GM19438 (cell line): ENCODE measurements around the gene CD248.
A peak's percentile ranks its signal among the peaks of the same experiment; 100 is the strongest.
"Not testable (repeated sequence)": the region's sequence is repeated elsewhere in the genome, so short reads cannot be mapped to it uniquely, and the experiment has no call there.

Experiments used
- ATAC-seq: cut with Tn5 transposase; IDR thresholded peaks from one replicate; pipeline ENCODE4 v1.9.1; 2021; ENCODE audit warnings: low read depth; ENCODE audit not compliant: unreplicated experiment

The CD248 gene

DNA sequence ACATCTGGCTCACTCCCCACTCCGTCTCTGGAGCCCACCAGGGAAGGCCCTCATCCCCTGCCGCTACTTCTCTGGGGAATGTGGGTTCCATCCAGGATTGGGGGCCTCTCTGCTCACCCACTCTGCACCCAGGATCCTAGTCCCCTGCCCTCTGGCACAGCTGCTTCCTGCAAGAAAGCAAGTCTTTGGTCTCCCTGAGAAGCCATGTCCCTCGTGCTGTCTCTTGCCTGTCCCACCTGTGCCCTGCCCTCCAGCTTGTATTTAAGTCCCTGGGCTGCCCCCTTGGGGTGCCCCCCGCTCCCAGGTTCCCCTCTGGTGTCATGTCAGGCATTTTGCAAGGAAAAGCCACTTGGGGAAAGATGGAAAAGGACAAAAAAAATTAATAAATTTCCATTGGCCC is 39.8 kb downstream of the CD248 start:
- not testable (repeated sequence) for ATAC-seq

DNA sequence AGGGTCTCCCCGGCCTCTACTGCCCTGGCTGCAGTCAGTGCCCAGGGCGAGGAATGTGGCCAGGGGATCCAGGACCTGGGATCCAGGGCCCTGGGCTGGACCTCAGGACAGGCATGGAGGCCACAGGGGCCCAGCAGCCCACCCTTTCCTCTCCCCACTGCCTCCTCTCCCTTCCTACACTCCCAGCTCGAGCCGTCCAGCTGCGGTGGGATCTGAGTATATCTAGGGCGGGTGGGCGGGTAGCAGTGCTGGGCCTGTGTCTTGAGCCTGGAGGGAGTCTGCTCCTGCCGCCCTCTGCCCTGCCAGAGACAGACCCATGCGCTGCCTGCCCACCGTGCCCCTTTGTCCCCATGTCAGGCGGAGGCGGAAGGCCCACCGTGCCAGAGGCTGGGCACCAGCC is 40.2 kb downstream of the CD248 start:
- not testable (repeated sequence) for ATAC-seq

DNA sequence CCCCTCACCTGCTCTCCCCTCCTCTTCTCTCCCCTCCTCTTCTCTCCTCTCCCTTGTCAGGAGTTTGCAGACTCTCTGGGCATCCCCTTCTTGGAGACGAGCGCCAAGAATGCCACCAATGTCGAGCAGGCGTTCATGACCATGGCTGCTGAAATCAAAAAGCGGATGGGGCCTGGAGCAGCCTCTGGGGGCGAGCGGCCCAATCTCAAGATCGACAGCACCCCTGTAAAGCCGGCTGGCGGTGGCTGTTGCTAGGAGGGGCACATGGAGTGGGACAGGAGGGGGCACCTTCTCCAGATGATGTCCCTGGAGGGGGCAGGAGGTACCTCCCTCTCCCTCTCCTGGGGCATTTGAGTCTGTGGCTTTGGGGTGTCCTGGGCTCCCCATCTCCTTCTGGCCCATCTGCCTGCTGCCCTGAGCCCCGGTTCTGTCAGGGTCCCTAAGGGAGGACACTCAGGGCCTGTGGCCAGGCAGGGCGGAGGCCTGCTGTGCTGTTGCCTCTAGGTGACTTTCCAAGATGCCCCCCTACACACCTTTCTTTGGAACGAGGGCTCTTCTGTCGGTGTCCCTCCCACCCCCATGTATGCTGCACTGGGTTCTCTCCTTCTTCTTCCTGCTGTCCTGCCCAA is 40.7 kb downstream of the CD248 start:
- no peak for ATAC-seq

DNA sequence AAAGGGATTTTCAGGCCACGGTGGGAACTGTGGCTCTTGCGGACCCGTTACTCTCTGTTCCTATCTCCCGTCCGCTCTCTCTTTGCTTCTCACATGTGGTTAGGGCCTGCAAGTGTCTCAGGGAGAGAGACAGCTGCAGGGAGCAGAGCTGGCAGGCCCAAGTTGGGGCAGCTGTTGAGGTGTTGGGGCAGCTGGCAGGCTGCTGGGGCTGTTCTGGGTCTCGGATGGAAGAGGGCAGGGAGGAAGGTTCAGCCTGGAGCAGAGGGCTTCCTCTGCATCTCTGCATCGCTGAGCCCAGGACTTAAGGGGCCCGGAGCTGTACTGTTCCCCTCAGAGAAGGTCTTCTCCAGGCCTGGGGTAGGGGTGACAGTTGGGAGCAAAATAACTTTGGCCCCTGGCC is 41.4 kb downstream of the CD248 start:
- no peak for ATAC-seq

DNA sequence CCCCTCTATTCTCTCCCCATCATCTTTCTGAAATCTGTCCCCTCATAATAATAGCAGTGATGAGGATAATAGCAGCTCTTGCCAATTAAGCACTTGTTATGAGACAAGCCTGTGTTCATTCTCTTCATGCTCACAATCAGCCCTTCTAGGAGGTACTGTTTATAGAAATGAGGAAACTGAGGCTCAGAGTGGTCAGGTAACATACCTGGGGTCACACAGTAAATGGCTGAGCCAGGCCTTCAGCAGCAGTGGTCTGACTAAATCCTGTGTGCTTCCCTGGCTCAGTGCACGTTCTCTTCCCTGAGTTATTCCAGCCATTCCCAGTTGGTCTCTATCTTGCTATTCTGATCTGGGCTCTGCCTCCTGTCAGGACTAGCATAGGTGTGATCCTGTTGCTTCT is 42.6 kb downstream of the CD248 start:
- ATAC-seq: no peak

DNA sequence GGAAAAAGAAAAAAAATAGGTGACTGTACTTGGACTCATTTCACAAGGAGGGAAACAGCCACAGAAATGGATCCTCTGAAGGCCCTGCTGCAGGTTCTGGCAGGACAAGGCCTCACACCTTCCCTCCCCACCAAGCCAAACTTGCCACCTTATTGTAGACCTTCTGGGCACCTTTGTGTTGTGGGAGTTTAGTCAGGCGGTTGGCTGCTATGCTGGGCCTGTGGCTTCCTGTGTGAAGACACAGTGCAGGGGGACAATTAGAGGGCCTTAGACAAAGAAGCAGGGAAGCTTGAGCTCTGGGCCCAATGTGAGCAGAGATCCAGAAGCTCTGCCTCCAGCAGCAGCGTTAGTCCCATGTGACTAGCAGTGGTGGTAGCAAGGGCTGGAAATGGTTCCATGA is 44.2 kb downstream of the CD248 start:
- no peak for ATAC-seq

DNA sequence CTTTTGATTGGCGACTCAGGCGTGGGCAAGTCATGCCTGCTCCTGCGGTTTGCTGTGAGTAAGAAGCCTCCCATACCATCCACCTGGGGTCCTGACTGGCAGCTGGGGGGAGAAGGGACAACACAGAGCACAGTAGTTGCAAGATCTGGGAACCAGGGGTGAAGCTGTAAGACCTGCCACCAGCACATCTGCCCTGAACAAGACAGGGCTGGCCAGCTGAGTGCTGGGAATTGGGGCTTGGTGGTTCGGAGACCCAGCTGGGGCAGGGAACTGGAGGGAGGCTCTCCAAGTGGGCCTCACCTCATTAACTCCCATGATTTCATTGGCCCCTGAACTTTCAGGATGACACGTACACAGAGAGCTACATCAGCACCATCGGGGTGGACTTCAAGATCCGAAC is 45.0 kb downstream of the CD248 start:
- ATAC-seq: no peak

DNA sequence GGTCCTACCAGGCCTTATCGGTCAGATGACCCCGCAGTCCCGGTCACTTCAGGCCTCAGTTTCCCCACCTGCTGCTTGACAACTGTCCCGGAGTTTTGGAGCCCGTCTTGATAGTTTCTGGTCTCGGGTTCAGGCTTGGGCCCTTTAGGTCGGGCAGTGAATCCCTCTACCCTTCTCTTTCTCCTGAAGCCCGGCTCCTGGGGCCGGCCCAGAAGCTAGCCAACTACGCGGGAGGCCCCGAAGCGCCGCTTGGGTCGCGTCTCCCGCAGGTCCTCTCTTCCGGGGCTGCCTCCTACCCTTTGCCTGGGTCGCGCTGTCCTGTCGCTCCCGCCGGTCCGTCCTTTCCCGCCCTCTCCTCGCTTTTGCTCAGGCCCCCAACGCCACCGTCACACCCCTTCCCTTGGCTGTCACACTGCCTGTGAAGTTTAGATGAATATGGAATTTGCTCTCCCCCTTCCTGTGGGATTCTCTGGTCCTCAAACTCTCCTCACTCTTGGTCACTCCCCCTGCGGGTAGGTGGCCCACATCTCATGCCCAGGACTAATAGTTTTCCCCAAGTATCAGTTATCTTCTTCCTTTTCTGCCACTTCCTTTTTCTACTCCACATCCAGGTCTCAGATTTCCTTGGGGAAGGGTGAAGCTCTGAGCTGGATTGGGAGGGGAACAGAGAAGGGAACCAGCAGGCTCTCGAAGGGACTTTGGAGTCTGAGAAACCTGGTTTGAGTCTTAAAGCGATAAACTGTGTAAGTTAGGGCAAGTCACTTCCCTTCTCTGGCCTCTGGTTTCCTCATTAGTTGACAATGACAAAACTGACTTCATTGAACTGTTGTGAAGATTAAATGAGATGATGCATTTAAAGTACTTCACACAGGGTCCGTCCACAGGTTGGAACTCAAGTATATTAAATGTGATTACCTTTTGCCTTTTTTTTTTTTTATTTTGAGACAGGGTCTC is 47.6 kb downstream of the CD248 start:
- ATAC-seq: no peak

DNA sequence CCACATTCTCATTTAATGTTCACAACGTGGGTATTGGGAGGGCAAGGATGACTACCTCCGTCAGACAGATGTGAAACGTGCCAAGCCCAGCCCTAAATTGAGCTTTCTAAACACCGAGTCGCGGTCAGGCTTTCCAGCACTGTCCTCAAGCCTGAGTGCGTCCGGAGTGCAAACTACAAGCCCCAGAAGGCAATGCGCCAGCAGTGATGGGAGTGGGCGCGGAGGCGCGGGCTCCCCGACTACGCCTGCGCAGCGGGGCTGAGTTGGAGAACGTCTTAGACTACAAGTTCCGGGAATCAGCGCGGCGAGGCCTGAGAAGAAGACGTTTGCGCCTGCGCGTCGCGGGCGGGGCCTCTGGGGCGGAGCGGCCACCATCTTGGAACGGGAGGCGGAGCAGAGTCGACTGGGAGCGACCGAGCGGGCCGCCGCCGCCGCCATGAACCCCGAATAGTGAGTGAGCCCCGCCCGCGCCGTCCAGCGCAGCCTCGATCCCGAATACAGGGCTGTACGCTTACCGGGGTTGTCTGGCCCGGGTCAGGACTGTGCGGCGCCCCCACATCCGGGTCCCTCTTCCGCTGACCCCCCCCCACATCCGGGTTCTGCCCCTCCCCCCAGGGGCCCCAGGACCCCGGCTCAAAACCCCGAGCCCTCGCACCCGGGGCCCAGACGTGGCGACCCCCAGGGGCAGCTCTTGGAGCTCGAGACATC is 48.4 kb downstream of the CD248 start, which contains the start of gene RAB1B:
TSS of gene RAB1B (plus strand) at position 396 of the 708 bp plus-strand sequence. CDS start at position 437, 41 bp downstream.
- peak; percentile 68 for ATAC-seq

DNA sequence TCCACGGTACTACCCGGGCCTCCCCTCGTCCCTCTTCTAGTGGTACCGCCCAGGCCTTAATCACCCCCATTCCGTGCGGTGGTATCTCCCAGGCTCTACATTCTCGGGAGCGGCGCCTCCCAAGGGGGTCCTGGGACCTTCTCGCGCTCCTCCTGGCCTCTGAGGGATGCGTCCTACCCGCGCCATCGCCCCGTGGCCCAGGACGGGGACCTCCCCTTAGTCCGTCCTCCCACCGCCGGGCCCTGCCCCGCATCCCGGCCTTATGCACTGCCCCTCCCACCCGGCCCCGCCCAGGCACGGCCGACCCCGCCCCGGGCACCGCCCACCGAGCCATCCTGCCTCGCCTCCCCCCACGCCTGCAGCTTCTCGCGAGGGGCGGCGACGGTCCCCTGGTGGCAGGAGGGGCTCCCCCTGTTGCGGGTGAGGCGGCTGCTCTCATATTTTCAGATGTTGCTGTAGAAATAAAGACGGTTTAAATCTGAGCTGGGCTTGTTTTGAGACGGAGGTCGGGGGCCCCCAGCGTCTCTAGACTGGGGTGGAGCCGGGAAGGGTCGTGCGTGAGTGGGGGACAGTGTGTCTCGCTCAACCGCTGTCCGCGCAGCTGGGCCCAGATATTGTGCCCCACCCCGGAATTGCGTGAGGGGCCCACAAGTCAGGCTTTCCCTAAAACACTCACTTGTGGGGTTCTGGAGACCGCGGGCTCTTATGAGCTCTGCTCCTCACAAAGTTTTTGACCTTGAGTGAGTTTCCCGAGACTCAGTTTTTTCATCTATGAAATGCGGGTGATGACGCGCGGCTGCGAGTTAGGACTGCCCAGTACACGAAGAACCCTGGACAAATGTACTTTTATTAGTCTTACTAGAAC is 49.2 kb downstream of the CD248 start:
- peak; percentile 34 for ATAC-seq

DNA sequence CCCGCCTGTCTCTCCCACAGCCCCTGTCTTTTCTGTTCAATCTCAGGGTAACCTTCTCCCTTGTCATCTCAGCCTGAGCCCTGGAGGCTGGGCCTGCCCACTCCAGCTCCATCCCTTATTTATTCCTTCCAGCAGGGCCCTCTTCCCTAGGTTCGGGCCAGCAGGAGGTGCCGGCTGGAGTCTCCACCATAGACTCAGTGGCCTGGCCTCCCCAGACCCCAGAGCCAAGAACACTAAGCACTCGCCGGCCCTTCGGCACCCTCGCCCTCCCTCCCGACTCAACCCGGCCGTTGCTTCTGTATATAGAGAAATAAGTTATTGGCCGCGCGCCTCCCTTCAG is 49.8 kb downstream of the CD248 start:
- no peak for ATAC-seq

DNA sequence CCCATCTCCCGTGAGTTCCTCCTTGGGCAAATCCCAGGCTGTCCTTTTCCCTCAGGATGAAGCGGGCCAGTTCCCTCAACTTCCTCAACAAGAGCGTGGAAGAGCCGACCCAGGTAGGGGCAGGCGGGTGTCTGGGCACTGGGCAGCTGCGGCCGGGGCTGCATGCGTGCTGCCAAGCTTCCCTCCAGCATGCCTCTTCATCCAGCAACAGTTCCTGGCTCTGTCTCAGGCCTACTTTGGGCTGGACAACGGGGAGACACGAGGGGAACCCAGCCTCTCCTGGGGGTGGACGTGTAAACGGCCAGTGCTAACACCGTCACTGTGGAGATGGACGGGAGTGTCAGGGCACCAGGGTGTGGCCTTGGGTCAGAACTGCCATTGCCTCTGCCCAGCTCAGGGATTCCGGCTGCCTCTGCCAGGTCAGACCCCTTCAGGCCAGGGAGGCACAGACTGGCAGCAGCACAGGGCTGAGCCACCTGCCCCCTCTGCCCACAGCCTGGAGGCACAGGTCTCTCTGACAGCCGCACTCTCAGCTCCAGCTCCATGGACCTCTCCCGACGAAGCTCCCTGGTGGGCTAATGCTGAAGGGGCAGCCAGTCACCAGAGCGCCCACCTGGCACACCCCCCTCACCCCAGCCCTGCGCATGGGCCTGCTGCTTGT is 50.3 kb downstream of the CD248 start:
- no peak for ATAC-seq

DNA sequence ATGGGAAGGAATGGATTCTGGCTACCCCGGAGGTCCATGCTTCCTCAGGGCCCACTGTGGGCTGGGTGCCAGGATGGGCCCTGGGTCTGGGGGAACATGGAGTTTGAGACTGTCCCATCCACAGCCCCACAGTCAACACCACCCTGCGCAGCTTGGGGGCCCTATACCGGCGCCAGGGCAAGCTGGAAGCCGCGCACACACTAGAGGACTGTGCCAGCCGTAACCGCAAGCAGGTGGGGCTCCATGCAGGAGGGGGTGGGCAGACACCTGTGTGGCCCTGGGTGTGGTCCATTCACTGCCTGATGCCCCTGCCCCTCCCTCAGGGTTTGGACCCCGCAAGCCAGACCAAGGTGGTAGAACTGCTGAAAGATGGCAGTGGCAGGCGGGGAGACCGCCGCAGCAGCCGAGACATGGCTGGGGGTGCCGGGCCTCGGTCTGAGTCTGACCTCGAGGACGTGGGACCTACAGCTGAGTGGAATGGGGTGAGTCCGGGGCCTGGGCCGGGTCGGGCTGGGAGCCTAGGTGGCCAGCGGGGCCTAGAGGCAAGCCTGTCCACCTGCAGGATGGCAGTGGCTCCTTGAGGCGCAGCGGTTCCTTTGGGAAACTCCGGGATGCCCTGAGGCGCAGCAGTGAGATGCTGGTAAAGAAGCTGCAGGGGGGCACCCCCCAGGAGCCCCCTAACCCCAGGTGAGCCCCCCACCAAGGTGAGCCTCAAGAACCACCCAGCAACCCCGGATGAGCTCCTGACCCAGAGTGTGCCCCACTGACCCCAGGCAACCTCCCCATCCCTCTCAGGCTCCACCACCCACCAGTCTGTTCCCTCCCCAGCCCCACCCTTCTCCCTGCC is 51.1 kb downstream of the CD248 start:
- no peak for ATAC-seq

DNA sequence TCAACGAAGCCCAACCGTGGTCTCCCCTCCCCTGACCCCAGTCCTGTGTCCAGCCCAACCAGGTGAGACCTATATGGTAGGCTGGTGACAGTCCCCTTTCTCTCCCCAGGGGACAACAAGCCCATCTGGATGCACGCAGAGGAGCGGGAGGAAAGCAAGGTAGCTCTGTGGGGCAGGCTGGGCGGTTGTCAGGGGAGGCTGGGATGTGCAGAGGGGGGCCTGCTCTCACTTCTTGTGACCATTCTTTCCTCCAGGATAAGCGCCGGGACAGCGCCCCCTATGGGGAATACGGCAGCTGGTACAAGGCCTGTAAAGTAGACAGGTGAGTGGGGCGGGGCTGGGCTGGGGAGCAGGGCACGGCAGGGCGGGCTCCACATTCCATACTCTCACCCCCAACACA is 51.9 kb downstream of the CD248 start:
- no peak for ATAC-seq
